K562 (cell line): ENCODE results near the gene ARHGEF40. TPM values are rescaled to one million over a fixed set of nuclear protein-coding genes. Genes with fewer than 3 reads are reported as not detected.

Experiments
- ATAC-seq: fragments of 200-7000 bp; cut with Tn5 transposase; 3 replicates; pipeline ENCODE4 v1.9.1; 2020; ENCODE audit warnings: moderate library complexity
- BruUV-seq: library from RNA; stranded (reverse); fragments of 400-500 nt; replicated peaks from 2 replicates; lab custom pipeline; 2021; lab: Mats Ljungman, UMichigan
- CTCF ChIA-PET: fragments of 300-600 bp; formaldehyde crosslinking; extraction: SDS; loops from one replicate; lab custom pipeline; 2021; ENCODE audit warnings: low intra/inter-chr PET ratio; lab: Yijun Ruan, JAX
- POLR2A ChIA-PET: fragments of 300-600, 350-650 bp; sonication (Branson Sonifier 250); formaldehyde crosslinking; extraction: SDS; loops from one replicate; lab custom pipeline; 2021; ENCODE audit warnings: antibody characterized with exemption, inconsistent platforms; lab: Yijun Ruan, JAX
- DNase-seq, 4 experiments: peaks; one replicate each; pipeline versions ENCODE4 v3.0.0 to v3.0.0-alpha.2; 2011 to 2018; ENCODE audit warnings: low spot score in 3 of 4, mixed read lengths in 3 of 4; ENCODE audit errors: extremely low read depth in 1 of 4
- FAIRE-seq: peaks from 2 replicates; lab custom pipeline; 2011; peaks lifted over from hg19 to GRCh38; lab: Jason Lieb, UNC
- H2AFZ ChIP-seq: 2 replicates; pipeline ENCODE4 v1.6.0; 2011; ENCODE audit warnings: low read depth, low read length, control low read depth, inconsistent platforms
- H3K27ac ChIP-seq: fragments of 200-600 bp; 3 replicates; pipeline ENCODE4 v1.8.0; 2011; ENCODE audit warnings: low read depth, mild to moderate bottlenecking, control low read depth, inconsistent platforms, low read length, moderate library complexity, mixed read lengths; ENCODE audit errors: extremely low read depth
- H3K27me3 ChIP-seq, 2 experiments: fragments of 300-600 bp in 1 of 2; 2 replicates in 1 of 2; 3 replicates in 1 of 2; pipeline versions ENCODE4 v1.6.0 to v1.8.0; 2011; ENCODE audit warnings: inconsistent platforms in 2 of 2, low read length in 2 of 2, mild to moderate bottlenecking in 1 of 2, mixed read lengths in 1 of 2, moderate library complexity in 1 of 2; ENCODE audit not compliant: control insufficient read depth in 2 of 2, insufficient read depth in 2 of 2
- H3K36me3 ChIP-seq: fragments of 300-600 bp; 3 replicates; pipeline ENCODE4 v1.8.0; 2011; ENCODE audit warnings: mild to moderate bottlenecking, low read length, inconsistent platforms; ENCODE audit not compliant: control insufficient read depth, insufficient read depth
- H3K4me1 ChIP-seq, 2 experiments: fragments of 200-600 bp in 1 of 2; replicated peaks in 1 of 2; 2 replicates in 1 of 2; 3 replicates in 1 of 2; pipeline versions ENCODE4 v1.5.1 to v1.8.0; 2011; ENCODE audit warnings: inconsistent platforms in 2 of 2, low read length in 2 of 2, mild to moderate bottlenecking in 1 of 2, mixed read lengths in 1 of 2, moderate library complexity in 1 of 2; ENCODE audit not compliant: control insufficient read depth in 2 of 2, insufficient read depth in 2 of 2
- H3K4me2 ChIP-seq: 2 replicates; pipeline ENCODE4 v1.6.1; 2011; ENCODE audit warnings: low read length, control low read depth, inconsistent platforms, mixed read lengths; ENCODE audit not compliant: insufficient read depth
- H3K4me3 ChIP-seq: fragments of 200-600 bp; sonication (generic), shearing (Covaris generic); 2 replicates; pipeline ENCODE4 v1.5.1; 2016; ENCODE audit warnings: control low read depth, inconsistent platforms
- H3K79me2 ChIP-seq: fragments of 200-600 bp; 3 replicates; pipeline ENCODE4 v1.8.0; 2011; ENCODE audit warnings: low read length, inconsistent platforms; ENCODE audit not compliant: control insufficient read depth, insufficient read depth
- H3K9ac ChIP-seq, 2 experiments: 2 replicates each; pipeline versions ENCODE4 v1.6.0 to v1.6.1; 2011; ENCODE audit warnings: low read depth in 2 of 2, low read length in 2 of 2, control low read depth in 1 of 2, inconsistent platforms in 1 of 2, mild to moderate bottlenecking in 1 of 2, mixed read lengths in 1 of 2; ENCODE audit not compliant: insufficient read depth in 1 of 2
- H3K9me1 ChIP-seq: one replicate; pipeline ENCODE4 v1.6.0; 2011; ENCODE audit warnings: inconsistent platforms, mild to moderate bottlenecking, low read length, moderate library complexity; ENCODE audit not compliant: control insufficient read depth, insufficient read depth
- H3K9me3 ChIP-seq: replicated peaks from 2 replicates; pipeline ENCODE4 v1.5.1; 2011; ENCODE audit warnings: low read depth, low read length, inconsistent platforms; ENCODE audit not compliant: control insufficient read depth, insufficient read depth
- H4K20me1 ChIP-seq: replicated peaks from 2 replicates; pipeline ENCODE4 v1.6.1; 2011; ENCODE audit warnings: low read length, inconsistent platforms, mixed read lengths; ENCODE audit not compliant: control insufficient read depth, insufficient read depth
- CEBPB ChIP-seq: fragments of 450-650 bp; IDR thresholded peaks from 2 replicates; pipeline ENCODE4 v1.6.1; 2016; ENCODE audit warnings: missing genetic modification characterization, missing compliant biosample characterization
- EP400 ChIP-seq: fragments of 450-650 bp; IDR thresholded peaks from 2 replicates; pipeline ENCODE4 v1.6.1; 2017; ENCODE audit warnings: antibody characterized with exemption, mild to moderate bottlenecking, moderate library complexity
- EWSR1 ChIP-seq: fragments of 450-650 bp; IDR thresholded peaks from 2 replicates; pipeline ENCODE4 v1.6.1; 2018; ENCODE audit warnings: borderline replicate concordance, mild to moderate bottlenecking, low read depth, moderate library complexity; ENCODE audit not compliant: partially characterized antibody
- MEF2D ChIP-seq: conservative IDR thresholded peaks from 2 replicates; pipeline ENCODE4 v1.6.1; 2016; ENCODE audit warnings: low read depth, missing genetic modification characterization, missing compliant biosample characterization
- MTA3 ChIP-seq: fragments of 450-650 bp; formaldehyde crosslinking; IDR thresholded peaks from 2 replicates; pipeline ENCODE4 v1.6.1; 2017; ENCODE audit warnings: mild to moderate bottlenecking, borderline replicate concordance
- NCOA6 ChIP-seq: fragments of 450-650 bp; IDR thresholded peaks from 2 replicates; pipeline ENCODE4 v1.6.1; 2017; ENCODE audit warnings: mild to moderate bottlenecking
- NUFIP1 ChIP-seq: fragments of 450-650 bp; IDR thresholded peaks from 2 replicates; pipeline ENCODE4 v1.6.1; 2018; ENCODE audit not compliant: partially characterized antibody
- PHF21A ChIP-seq: fragments of 450-650 bp; IDR thresholded peaks from 2 replicates; pipeline ENCODE4 v1.6.1; 2017; ENCODE audit warnings: low read depth, borderline replicate concordance
- POLR2G ChIP-seq: fragments of 200-400 bp; formaldehyde crosslinking; IDR thresholded peaks from 2 replicates; pipeline ENCODE4 v1.6.1; 2017; ENCODE audit warnings: low read depth, mild to moderate bottlenecking, antibody characterized with exemption, low read length, moderate library complexity
- SMARCB1 ChIP-seq: IDR thresholded peaks from 2 replicates; pipeline ENCODE4 v1.6.1; 2011; ENCODE audit warnings: improper control_type of control experiment, low read depth; ENCODE audit not compliant: insufficient read length
- ZNF311 ChIP-seq: fragments of 250-450 bp; sonication (Bioruptor Pico); IDR thresholded peaks from 2 replicates; pipeline ENCODE4 v1.4.0; 2020; ENCODE audit warnings: mild to moderate bottlenecking, moderate library complexity
- whole genome bisulfite sequencing: fragments of 100-300 bp; shearing (Covaris generic); methylation state at CpG from one replicate; pipeline ENCODE4 v1.1.6; 2016; ENCODE audit warnings: low coverage, mixed read lengths; ENCODE audit not compliant: insufficient coverage; ENCODE audit errors: missing lambda C conversion rate; 5-methylcytosine and 5-hydroxymethylcytosine counted together
- in situ Hi-C: fragments of 300-500 bp; cut with MboI; formaldehyde crosslinking; loops from 4 replicates; pipeline ENCODE4 v1.15.0; 2018; ENCODE audit warnings: inconsistent platforms, mixed read lengths
- intact Hi-C: fragments of 100-400 bp; cut with micrococcal nuclease; formaldehyde crosslinking; loops from 2 replicates; pipeline ENCODE4 v1.14.2; 2022
- polyA plus RNA-seq, 8 experiments: library from polyadenylated mRNA; depleted of rRNA in 4 of 8; stranded (reverse) in 5 of 8; unstranded in 3 of 8; fragments of >200 nt; fragmentation: Nextera tagmentation in 2 of 8; fragmentation: Illumina TruSeq in 1 of 8; extraction: Ambion mirVana in 2 of 8; extraction: Trizol in 1 of 8; gene quantifications; 2 replicates each; pipeline versions ENCODE4 v1.2.1 to v1.2.3, GENCODE V29; 2011 to 2014; ENCODE audit warnings: inconsistent platforms in 1 of 8, missing spikeins in 1 of 8
- total RNA-seq, 7 experiments: library from RNA; depleted of rRNA in 6 of 7; stranded (reverse); fragments of >200 nt in 6 of 7; fragmentation: Illumina TruSeq in 2 of 7; extraction: Trizol in 2 of 7; gene quantifications; 2 replicates each; pipeline versions ENCODE4 v1.2.1 to v1.2.3, GENCODE V29; 2011 to 2021; ENCODE audit warnings: low replicate concordance in 1 of 7
- TF ChIP-seq, protein P1 (sequence below): fragments of 250-450 bp; sonication (Bioruptor Pico); IDR thresholded peaks from 2 replicates; pipeline ENCODE4 v1.8.0; 2022; ENCODE audit warnings: moderate library complexity, mild to moderate bottlenecking, inconsistent platforms
- TF ChIP-seq, protein P2 (sequence below): fragments of 450-650 bp; conservative IDR thresholded peaks from 2 replicates; pipeline ENCODE4 v1.6.1; 2016; ENCODE audit warnings: missing genetic modification characterization, low read depth, mild to moderate bottlenecking, control low read depth, missing compliant biosample characterization
- TF ChIP-seq, protein P3 (sequence below): IDR thresholded peaks from 2 replicates; pipeline ENCODE4 v1.6.1; 2011; ENCODE audit warnings: borderline replicate concordance, low read depth, mild to moderate bottlenecking, moderate library complexity, low read length; ENCODE audit not compliant: insufficient read depth, poor library complexity, severe bottlenecking
- TF ChIP-seq, protein P4 (sequence below): IDR thresholded peaks from 2 replicates; pipeline ENCODE4 v1.6.1; 2014; ENCODE audit warnings: antibody characterized with exemption
- TF ChIP-seq, protein P5 (sequence below): fragments of 250-450 bp; sonication (Bioruptor Pico); IDR thresholded peaks from 2 replicates; pipeline ENCODE4 v1.5.0; 2022; ENCODE audit warnings: mild to moderate bottlenecking

ARHGEF40 gene
- total and polyA plus RNA-seq, 9 of the 15 experiments (the other 6 are each of a cell fraction or from before 2014, with no cell fraction given), result 0.42 to 6.3 (median 3.8) TPM

DNA sequence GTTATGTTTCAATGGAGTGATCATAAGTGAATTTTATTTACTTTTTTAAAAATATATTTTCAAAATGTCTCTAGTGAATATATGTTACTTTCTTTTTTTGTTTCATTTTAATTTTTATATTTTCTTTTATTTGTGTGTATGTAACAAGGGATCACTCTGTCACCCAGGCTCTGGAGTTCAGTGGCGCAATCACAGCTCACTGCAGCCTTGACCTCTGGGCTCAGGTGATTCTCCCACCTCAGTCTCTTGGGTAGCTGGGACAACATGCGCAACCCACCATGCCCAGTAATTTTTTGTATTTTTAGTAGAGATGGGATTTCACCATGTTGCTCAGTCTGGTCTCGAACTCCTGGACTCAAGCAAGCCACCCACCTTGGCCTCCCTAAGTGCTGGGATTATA is 48.8 kb downstream of the ARHGEF40 start:
- Histone ChIP-seq H3K27me3 (no peaks in the 10 kb centered on the region), H3K36me3 (no peaks in the 10 kb centered on the region), H4K20me1 (no peaks in the 10 kb centered on the region), H3K9ac (no peak overlapping the region), H2AFZ (no peak overlapping the region), H3K4me3 (no peak overlapping the region), H3K4me1 (no peaks in the 10 kb centered on the region; a peak in 1 of 5 replicates), H3K79me2 (no peaks in the 10 kb centered on the region), H3K9me3 (no peaks in the 10 kb centered on the region), H3K27ac (no peak overlapping the region), H3K4me2 (no peak overlapping the region), H3K9me1 (no peaks in the 10 kb centered on the region)
- no peak for ATAC-seq
- in situ Hi-C loops (no loop called here), intact Hi-C loops (no loop called here)
- POLR2A ChIA-PET, result interaction anchor here (1.5 kb wide), 1 partner anchor 14 kb away, joined by 3 read pairs; no protein-coding TSS in a partner anchor
- WGBS, result 58% methylated on average over 2 of the region's 3 CpGs
- CTCF ChIA-PET, result no interaction called here
- no peak for FAIRE-seq
- BruUV-seq, result no TSS peak
- no peak for DNase-seq
- TF ChIP-seq, protein P1, sequence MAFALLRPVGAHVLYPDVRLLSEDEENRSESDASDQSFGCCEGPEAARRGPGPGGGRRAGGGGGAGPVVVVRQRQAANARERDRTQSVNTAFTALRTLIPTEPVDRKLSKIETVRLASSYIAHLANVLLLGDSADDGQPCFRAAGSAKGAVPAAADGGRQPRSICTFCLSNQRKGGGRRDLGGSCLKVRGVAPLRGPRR (CRISPR knock-in tag), result no peak
- TF ChIP-seq CEBPB (tag) (no peak), POLR2G (no peak), NCOA6 (no peak), MTA3 (no peak), EWSR1 (no peak), NUFIP1 (no peak), EP400 (no peak), ZNF311 (no peak), PHF21A (no peak), SMARCB1 (no peak), MEF2D (tag) (no peak)
- TF ChIP-seq, protein P2, sequence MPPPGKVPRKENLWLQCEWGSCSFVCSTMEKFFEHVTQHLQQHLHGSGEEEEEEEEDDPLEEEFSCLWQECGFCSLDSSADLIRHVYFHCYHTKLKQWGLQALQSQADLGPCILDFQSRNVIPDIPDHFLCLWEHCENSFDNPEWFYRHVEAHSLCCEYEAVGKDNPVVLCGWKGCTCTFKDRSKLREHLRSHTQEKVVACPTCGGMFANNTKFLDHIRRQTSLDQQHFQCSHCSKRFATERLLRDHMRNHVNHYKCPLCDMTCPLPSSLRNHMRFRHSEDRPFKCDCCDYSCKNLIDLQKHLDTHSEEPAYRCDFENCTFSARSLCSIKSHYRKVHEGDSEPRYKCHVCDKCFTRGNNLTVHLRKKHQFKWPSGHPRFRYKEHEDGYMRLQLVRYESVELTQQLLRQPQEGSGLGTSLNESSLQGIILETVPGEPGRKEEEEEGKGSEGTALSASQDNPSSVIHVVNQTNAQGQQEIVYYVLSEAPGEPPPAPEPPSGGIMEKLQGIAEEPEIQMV (tag), result no peak
- TF ChIP-seq, protein P3, sequence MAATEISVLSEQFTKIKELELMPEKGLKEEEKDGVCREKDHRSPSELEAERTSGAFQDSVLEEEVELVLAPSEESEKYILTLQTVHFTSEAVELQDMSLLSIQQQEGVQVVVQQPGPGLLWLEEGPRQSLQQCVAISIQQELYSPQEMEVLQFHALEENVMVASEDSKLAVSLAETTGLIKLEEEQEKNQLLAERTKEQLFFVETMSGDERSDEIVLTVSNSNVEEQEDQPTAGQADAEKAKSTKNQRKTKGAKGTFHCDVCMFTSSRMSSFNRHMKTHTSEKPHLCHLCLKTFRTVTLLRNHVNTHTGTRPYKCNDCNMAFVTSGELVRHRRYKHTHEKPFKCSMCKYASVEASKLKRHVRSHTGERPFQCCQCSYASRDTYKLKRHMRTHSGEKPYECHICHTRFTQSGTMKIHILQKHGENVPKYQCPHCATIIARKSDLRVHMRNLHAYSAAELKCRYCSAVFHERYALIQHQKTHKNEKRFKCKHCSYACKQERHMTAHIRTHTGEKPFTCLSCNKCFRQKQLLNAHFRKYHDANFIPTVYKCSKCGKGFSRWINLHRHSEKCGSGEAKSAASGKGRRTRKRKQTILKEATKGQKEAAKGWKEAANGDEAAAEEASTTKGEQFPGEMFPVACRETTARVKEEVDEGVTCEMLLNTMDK, result no peak
- TF ChIP-seq, protein P4, sequence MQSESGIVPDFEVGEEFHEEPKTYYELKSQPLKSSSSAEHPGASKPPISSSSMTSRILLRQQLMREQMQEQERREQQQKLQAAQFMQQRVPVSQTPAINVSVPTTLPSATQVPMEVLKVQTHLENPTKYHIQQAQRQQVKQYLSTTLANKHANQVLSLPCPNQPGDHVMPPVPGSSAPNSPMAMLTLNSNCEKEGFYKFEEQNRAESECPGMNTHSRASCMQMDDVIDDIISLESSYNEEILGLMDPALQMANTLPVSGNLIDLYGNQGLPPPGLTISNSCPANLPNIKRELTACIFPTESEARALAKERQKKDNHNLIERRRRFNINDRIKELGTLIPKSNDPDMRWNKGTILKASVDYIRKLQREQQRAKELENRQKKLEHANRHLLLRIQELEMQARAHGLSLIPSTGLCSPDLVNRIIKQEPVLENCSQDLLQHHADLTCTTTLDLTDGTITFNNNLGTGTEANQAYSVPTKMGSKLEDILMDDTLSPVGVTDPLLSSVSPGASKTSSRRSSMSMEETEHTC, result no peak
- TF ChIP-seq, protein P5, sequence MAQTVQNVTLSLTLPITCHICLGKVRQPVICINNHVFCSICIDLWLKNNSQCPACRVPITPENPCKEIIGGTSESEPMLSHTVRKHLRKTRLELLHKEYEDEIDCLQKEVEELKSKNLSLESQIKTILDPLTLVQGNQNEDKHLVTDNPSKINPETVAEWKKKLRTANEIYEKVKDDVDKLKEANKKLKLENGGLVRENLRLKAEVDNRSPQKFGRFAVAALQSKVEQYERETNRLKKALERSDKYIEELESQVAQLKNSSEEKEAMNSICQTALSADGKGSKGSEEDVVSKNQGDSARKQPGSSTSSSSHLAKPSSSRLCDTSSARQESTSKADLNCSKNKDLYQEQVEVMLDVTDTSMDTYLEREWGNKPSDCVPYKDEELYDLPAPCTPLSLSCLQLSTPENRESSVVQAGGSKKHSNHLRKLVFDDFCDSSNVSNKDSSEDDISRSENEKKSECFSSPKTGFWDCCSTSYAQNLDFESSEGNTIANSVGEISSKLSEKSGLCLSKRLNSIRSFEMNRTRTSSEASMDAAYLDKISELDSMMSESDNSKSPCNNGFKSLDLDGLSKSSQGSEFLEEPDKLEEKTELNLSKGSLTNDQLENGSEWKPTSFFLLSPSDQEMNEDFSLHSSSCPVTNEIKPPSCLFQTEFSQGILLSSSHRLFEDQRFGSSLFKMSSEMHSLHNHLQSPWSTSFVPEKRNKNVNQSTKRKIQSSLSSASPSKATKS (CRISPR knock-in tag), result no peak
